Neural cell (in vitro differentiated cells): ENCODE measurements around the gene FBXL17. TPM values are rescaled to one million over a fixed set of nuclear protein-coding genes. Genes with fewer than 3 reads are reported as not detected.

Experiments used
- H2AFZ ChIP-seq: fragments of 200-600, 300-800 bp; sonication (generic), shearing (Covaris generic); 2 replicates; pipeline ENCODE4 v1.6.0; 2014; ENCODE audit warnings: low read depth, mild to moderate bottlenecking, antibody characterized with exemption, low read length, moderate library complexity
- H3F3A ChIP-seq: fragments of 200-600 bp; shearing (Covaris generic); 2 replicates; pipeline ENCODE4 v1.6.1; 2016; ENCODE audit warnings: mild to moderate bottlenecking, moderate library complexity, mixed read lengths, antibody characterized with exemption, low read length; ENCODE audit not compliant: insufficient read depth, poor library complexity, severe bottlenecking
- H3K27ac ChIP-seq: fragments of 200-600, 300-800 bp; sonication (generic), shearing (Covaris generic); 2 replicates; pipeline ENCODE4 v1.5.1; 2014; ENCODE audit warnings: mild to moderate bottlenecking, low read length, moderate library complexity
- H3K27me3 ChIP-seq: fragments of 300-800, 200-600 bp; sonication (generic), shearing (Covaris generic); 2 replicates; pipeline ENCODE4 v1.6.0; 2014; ENCODE audit warnings: mild to moderate bottlenecking, low read depth, low read length, moderate library complexity; ENCODE audit not compliant: insufficient read depth
- H3K36me3 ChIP-seq: fragments of 300-800, 200-600 bp; sonication (generic), shearing (Covaris generic); 2 replicates; pipeline ENCODE4 v1.5.1; 2014; ENCODE audit warnings: mild to moderate bottlenecking, antibody characterized with exemption, low read length, moderate library complexity; ENCODE audit not compliant: insufficient read depth
- H3K4me2 ChIP-seq: fragments of 300-800, 200-600 bp; sonication (generic), shearing (Covaris generic); 2 replicates; pipeline ENCODE4 v1.6.0; 2014; ENCODE audit warnings: mild to moderate bottlenecking, low read length
- H3K4me3 ChIP-seq: fragments of 300-800, 200-600 bp; sonication (generic), shearing (Covaris generic); 2 replicates; pipeline ENCODE4 v1.5.1; 2014; ENCODE audit warnings: mild to moderate bottlenecking, low read length, moderate library complexity
- H3K79me2 ChIP-seq: fragments of 200-600 bp; shearing (Covaris generic); replicated peaks from 2 replicates; pipeline ENCODE4 v1.6.0; 2014; ENCODE audit warnings: mild to moderate bottlenecking, low read length, moderate library complexity; ENCODE audit not compliant: insufficient read depth
- H3K9ac ChIP-seq: fragments of 300-800, 200-600 bp; sonication (generic), shearing (Covaris generic); 2 replicates; pipeline ENCODE4 v1.6.1; 2016; ENCODE audit warnings: mild to moderate bottlenecking, low read length, mixed read lengths
- H3K9me2 ChIP-seq: fragments of 200-600 bp; shearing (Covaris generic); 2 replicates; pipeline ENCODE4 v1.6.1; 2016; ENCODE audit warnings: mild to moderate bottlenecking, low read length, mixed read lengths; ENCODE audit not compliant: insufficient read depth
- H3K9me3 ChIP-seq: fragments of 200-600, 300-800 bp; sonication (generic), shearing (Covaris generic); 2 replicates; pipeline ENCODE4 v1.6.1; 2016; ENCODE audit warnings: mild to moderate bottlenecking, mixed run types, low read length, moderate library complexity, mixed read lengths
- H4K20me1 ChIP-seq: fragments of 200-600 bp; shearing (Covaris generic); 2 replicates; pipeline ENCODE4 v1.6.1; 2016; ENCODE audit warnings: mild to moderate bottlenecking, mixed run types; ENCODE audit not compliant: insufficient read depth
- CTCF ChIP-seq: fragments of 450-650 bp; IDR thresholded peaks from 2 replicates; pipeline ENCODE4 v1.5.1; 2014; ENCODE audit warnings: antibody characterized with exemption, mild to moderate bottlenecking, moderate library complexity; ENCODE audit not compliant: poor library complexity, severe bottlenecking
- EP300 ChIP-seq: fragments of 450-650 bp; conservative IDR thresholded peaks from 2 replicates; pipeline ENCODE4 v1.6.1; 2014; ENCODE audit warnings: antibody characterized with exemption, mild to moderate bottlenecking, moderate library complexity; ENCODE audit not compliant: poor library complexity, severe bottlenecking
- EZH2 ChIP-seq: fragments of 200-600, 300-800 bp; shearing (Covaris generic), sonication (generic); IDR thresholded peaks from 2 replicates; pipeline ENCODE4 v1.6.1; 2014; ENCODE audit warnings: antibody characterized with exemption, low read length, borderline replicate concordance, mild to moderate bottlenecking; ENCODE audit not compliant: insufficient read depth, poor library complexity, severe bottlenecking
- MXI1 ChIP-seq: fragments of 450-650 bp; conservative IDR thresholded peaks from 2 replicates; pipeline ENCODE4 v1.6.1; 2014; ENCODE audit warnings: antibody characterized with exemption, mild to moderate bottlenecking; ENCODE audit not compliant: poor library complexity, severe bottlenecking
- RAD21 ChIP-seq: fragments of 450-650 bp; conservative IDR thresholded peaks from 2 replicates; pipeline ENCODE4 v1.6.1; 2014; ENCODE audit warnings: antibody characterized with exemption, mild to moderate bottlenecking, moderate library complexity
- SMC3 ChIP-seq: fragments of 450-650 bp; conservative IDR thresholded peaks from 2 replicates; pipeline ENCODE4 v1.6.1; 2014; ENCODE audit warnings: antibody characterized with exemption, mild to moderate bottlenecking, moderate library complexity; ENCODE audit not compliant: poor library complexity
- TAF1 ChIP-seq: IDR thresholded peaks from 2 replicates; pipeline ENCODE4 v1.6.1; 2012; ENCODE audit warnings: low read depth
- polyA plus RNA-seq: library from polyadenylated mRNA; depleted of rRNA; stranded (reverse); fragments of >200 nt; gene quantifications from 2 replicates; pipeline ENCODE4 v1.2.3, GENCODE V29; 2014
- TF ChIP-seq, protein P1 (sequence below): IDR thresholded peaks from 2 replicates; pipeline ENCODE4 v1.6.1; 2012; ENCODE audit warnings: borderline replicate concordance

The FBXL17 gene
- polyA plus RNA-seq, 1 donor from 2014 or later = 19.6 TPM

DNA sequence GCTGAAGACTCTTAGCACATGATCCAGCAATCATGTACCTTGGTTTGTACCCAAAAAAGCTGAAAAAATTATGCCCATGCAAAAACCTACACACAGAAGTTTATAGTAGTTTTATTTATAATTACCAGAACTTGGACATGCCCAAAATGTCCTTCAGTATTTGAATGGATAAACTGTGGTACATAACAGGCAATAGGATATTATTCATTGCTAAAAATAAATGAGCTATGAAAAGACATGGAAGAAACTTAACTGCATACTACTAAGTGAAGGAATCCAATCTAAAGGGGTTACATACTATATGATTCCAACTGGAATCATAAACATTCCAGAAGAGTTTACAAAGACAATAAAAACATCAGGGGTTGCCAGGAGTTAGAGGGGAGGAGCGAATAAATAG lies 25.6 kb downstream of the FBXL17 start:
- no peak overlapping the region for H3K4me3 ChIP-seq
- no peak overlapping the region for H2AFZ ChIP-seq
- H3K27me3 ChIP-seq = no peaks in the 10 kb centered on the region
- H4K20me1 ChIP-seq = no peaks in the 10 kb centered on the region
- H3K4me2 ChIP-seq = no peak overlapping the region
- H3K27ac ChIP-seq = no peak overlapping the region
- peaks cover 4% of the 10 kb centered on the region for H3K36me3 ChIP-seq
- H3K9me2 ChIP-seq = no peaks in the 10 kb centered on the region
- no peak overlapping the region for H3K9ac ChIP-seq
- TF ChIP-seq, protein P1, sequence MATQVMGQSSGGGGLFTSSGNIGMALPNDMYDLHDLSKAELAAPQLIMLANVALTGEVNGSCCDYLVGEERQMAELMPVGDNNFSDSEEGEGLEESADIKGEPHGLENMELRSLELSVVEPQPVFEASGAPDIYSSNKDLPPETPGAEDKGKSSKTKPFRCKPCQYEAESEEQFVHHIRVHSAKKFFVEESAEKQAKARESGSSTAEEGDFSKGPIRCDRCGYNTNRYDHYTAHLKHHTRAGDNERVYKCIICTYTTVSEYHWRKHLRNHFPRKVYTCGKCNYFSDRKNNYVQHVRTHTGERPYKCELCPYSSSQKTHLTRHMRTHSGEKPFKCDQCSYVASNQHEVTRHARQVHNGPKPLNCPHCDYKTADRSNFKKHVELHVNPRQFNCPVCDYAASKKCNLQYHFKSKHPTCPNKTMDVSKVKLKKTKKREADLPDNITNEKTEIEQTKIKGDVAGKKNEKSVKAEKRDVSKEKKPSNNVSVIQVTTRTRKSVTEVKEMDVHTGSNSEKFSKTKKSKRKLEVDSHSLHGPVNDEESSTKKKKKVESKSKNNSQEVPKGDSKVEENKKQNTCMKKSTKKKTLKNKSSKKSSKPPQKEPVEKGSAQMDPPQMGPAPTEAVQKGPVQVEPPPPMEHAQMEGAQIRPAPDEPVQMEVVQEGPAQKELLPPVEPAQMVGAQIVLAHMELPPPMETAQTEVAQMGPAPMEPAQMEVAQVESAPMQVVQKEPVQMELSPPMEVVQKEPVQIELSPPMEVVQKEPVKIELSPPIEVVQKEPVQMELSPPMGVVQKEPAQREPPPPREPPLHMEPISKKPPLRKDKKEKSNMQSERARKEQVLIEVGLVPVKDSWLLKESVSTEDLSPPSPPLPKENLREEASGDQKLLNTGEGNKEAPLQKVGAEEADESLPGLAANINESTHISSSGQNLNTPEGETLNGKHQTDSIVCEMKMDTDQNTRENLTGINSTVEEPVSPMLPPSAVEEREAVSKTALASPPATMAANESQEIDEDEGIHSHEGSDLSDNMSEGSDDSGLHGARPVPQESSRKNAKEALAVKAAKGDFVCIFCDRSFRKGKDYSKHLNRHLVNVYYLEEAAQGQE = no peak
- TF ChIP-seq EP300 = no peak
- TF ChIP-seq TAF1 = no peak
- no peak for TF ChIP-seq MXI1
- no peak for TF ChIP-seq EZH2
- no peak for TF ChIP-seq SMC3
- no peaks in the 10 kb centered on the region for H3F3A ChIP-seq
- no peaks in the 10 kb centered on the region for H3K9me3 ChIP-seq
- H3K79me2 ChIP-seq = no peaks in the 10 kb centered on the region

GRCh38 chr5:108353087-108353486 lies 28.8 kb downstream of the FBXL17 start:
- Histone ChIP-seq H3K9me3 (no peaks in the 10 kb centered on the region), H3K27ac (no peak overlapping the region), H3K4me2 (no peak overlapping the region), H3K36me3 (no peaks in the 10 kb centered on the region), H3K79me2 (no peaks in the 10 kb centered on the region), H2AFZ (no peak overlapping the region), H3K27me3 (no peaks in the 10 kb centered on the region), H3F3A (no peaks in the 10 kb centered on the region), H4K20me1 (no peaks in the 10 kb centered on the region), H3K4me3 (no peak overlapping the region), H3K9ac (no peak overlapping the region), H3K9me2 (no peaks in the 10 kb centered on the region)
- TF ChIP-seq MXI1 = no peak
- no peak for TF ChIP-seq TAF1

DNA sequence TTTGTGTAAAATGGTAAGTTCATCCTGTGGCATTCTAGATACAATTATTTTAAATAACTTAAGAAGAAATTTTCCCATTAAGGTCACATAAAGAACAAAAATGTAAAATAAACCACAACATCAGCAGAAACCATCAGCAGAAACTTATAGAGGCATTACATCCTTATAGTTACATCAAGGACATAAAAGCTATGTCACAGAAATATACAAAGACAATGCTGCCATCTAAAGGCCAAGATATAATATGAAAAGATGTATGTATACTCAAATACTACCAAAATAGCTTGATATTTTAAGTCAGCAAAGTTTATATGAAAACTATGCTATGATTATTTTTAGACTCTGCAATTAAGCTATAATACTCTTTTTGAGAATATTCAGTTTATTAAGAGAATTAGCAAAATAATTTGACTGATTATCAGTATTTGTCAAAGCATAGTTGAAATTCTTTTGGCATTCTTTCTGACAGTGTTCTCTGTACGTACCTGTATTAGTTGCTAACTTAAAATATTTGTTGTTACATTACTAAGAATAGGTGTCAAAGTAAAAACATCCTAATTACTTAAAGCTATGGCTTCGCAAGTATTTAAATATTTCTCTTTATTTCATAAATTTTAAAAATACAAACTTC lies 36.2 kb downstream of the FBXL17 start:
- H3K9ac ChIP-seq = no peak overlapping the region
- no peak overlapping the region for H3K4me3 ChIP-seq
- H3K27me3 ChIP-seq = no peaks in the 10 kb centered on the region
- no peak overlapping the region for H3K27ac ChIP-seq
- H4K20me1 ChIP-seq = no peaks in the 10 kb centered on the region
- no peaks in the 10 kb centered on the region for H3K79me2 ChIP-seq
- no peaks in the 10 kb centered on the region for H3F3A ChIP-seq
- no peaks in the 10 kb centered on the region for H3K9me2 ChIP-seq
- H3K4me2 ChIP-seq = no peak overlapping the region
- H2AFZ ChIP-seq = no peak overlapping the region
- TF ChIP-seq EZH2 = no peak
- TF ChIP-seq SMC3 = peak; percentile 75
- TF ChIP-seq, protein P1 = no peak
- peak; percentile 79 for TF ChIP-seq RAD21
- TF ChIP-seq CTCF = peak; percentile 75
- H3K9me3 ChIP-seq = no peaks in the 10 kb centered on the region
- no peaks in the 10 kb centered on the region for H3K36me3 ChIP-seq
